GM12878 (cell line): ENCODE results near the gene UBQLN4. TPM values are rescaled to one million over a fixed set of nuclear protein-coding genes. Genes with fewer than 3 reads are reported as not detected.

Experiments used
- ATAC-seq: fragments of 200-7000 bp; cut with Tn5 transposase; 3 replicates; pipeline ENCODE4 v1.9.1; 2020; ENCODE audit warnings: mild to moderate bottlenecking, moderate library complexity
- BruUV-seq: library from RNA; stranded (reverse); fragments of 400-500 nt; replicated peaks from 2 replicates; lab custom pipeline; 2021; lab: Mats Ljungman, UMichigan
- CTCF ChIA-PET: fragments of 300-600 bp; sonication (Branson Sonifier 250); formaldehyde crosslinking; extraction: SDS; loops from one replicate; lab custom pipeline; 2021; ENCODE audit warnings: inconsistent platforms; lab: Yijun Ruan, JAX
- POLR2A ChIA-PET: fragments of 350-600 bp; formaldehyde crosslinking; extraction: SDS; loops from one replicate; lab custom pipeline; 2021; ENCODE audit warnings: inconsistent platforms; lab: Charles Lee
- RAD21 ChIA-PET: fragments of 300-600 bp; sonication (Branson Sonifier 250); formaldehyde crosslinking; loops from one replicate; lab custom pipeline; 2023; ENCODE audit warnings: antibody characterized with exemption; ENCODE audit not compliant: unreplicated experiment; lab: Charles Lee
- SMC1A ChIA-PET: fragments of 300-600 bp; sonication (Branson Sonifier 250); formaldehyde crosslinking; loops from one replicate; lab custom pipeline; 2023; ENCODE audit not compliant: unreplicated experiment, uncharacterized antibody; lab: Charles Lee
- DNase-seq: peaks from one replicate; pipeline ENCODE4 v3.0.0-alpha.2; 2011; ENCODE audit warnings: low read depth, low spot score
- FAIRE-seq: peaks from 3 replicates; lab custom pipeline; 2011; peaks lifted over from hg19 to GRCh38; lab: Jason Lieb, UNC
- H2AFZ ChIP-seq: 2 replicates; pipeline ENCODE4 v1.6.0; 2011; ENCODE audit warnings: low read depth, low read length, control low read depth; ENCODE audit not compliant: control insufficient read depth
- H3K27ac ChIP-seq: 2 replicates; pipeline ENCODE4 v1.5.1; 2011; ENCODE audit warnings: control low read depth; ENCODE audit not compliant: control insufficient read depth, insufficient read depth
- H3K27me3 ChIP-seq, 2 experiments: replicated peaks in 1 of 2; 2 replicates each; pipeline versions ENCODE4 v1.6.0 to v1.6.1; 2011; ENCODE audit warnings: low read length in 1 of 2; ENCODE audit not compliant: control insufficient read depth in 2 of 2, insufficient read depth in 2 of 2
- H3K36me3 ChIP-seq, 2 experiments: 2 replicates each; pipeline ENCODE4 v1.5.1; 2011; ENCODE audit warnings: low read length in 1 of 2; ENCODE audit not compliant: control insufficient read depth in 2 of 2, insufficient read depth in 2 of 2
- H3K4me1 ChIP-seq: 2 replicates; pipeline ENCODE4 v1.6.1; 2011; ENCODE audit warnings: mild to moderate bottlenecking, low read length, moderate library complexity, mixed read lengths; ENCODE audit not compliant: control insufficient read depth, insufficient read depth
- H3K4me2 ChIP-seq: 2 replicates; pipeline ENCODE4 v1.6.0; 2011; ENCODE audit warnings: control low read depth; ENCODE audit not compliant: control insufficient read depth, insufficient read depth
- H3K4me3 ChIP-seq: fragments of 200-600 bp; sonication (generic); 2 replicates; pipeline ENCODE4 v1.5.1; 2016
- H3K79me2 ChIP-seq: 2 replicates; pipeline ENCODE4 v1.6.0; 2011; ENCODE audit warnings: low read length; ENCODE audit not compliant: control insufficient read depth, insufficient read depth
- H3K9ac ChIP-seq: 2 replicates; pipeline ENCODE4 v1.8.0; 2011; ENCODE audit warnings: low read length, control low read depth, mixed read lengths; ENCODE audit not compliant: control insufficient read depth, insufficient read depth
- H3K9me3 ChIP-seq: replicated peaks from 3 replicates; pipeline ENCODE4 v1.5.1; 2011; ENCODE audit warnings: mild to moderate bottlenecking, low read length; ENCODE audit not compliant: control insufficient read depth, insufficient read depth
- H4K20me1 ChIP-seq: 2 replicates; pipeline ENCODE4 v1.6.0; 2011; ENCODE audit not compliant: control insufficient read depth, insufficient read depth
- PRDM15 ChIP-seq: fragments of 450-650 bp; formaldehyde crosslinking; IDR thresholded peaks from 2 replicates; pipeline ENCODE4 v1.4.0; 2020; ENCODE audit warnings: mild to moderate bottlenecking, moderate library complexity
- SPI1 ChIP-seq: IDR thresholded peaks from 2 replicates; pipeline ENCODE4 v1.6.1; 2011; ENCODE audit warnings: low read depth, mild to moderate bottlenecking, low read length, moderate library complexity, borderline replicate concordance; ENCODE audit not compliant: insufficient read depth
- TCF12 ChIP-seq: IDR thresholded peaks from 2 replicates; pipeline ENCODE4 v1.6.1; 2011; ENCODE audit warnings: low read depth, mild to moderate bottlenecking, low read length
- WGBS: methylation state at CpG from one replicate; pipeline ENCODE4 v1.1.6; 2016; ENCODE audit warnings: low lambda C conversion rate; ENCODE audit not compliant: insufficient replicate concordance, insufficient coverage; ENCODE audit errors: missing lambda C conversion rate; 5-methylcytosine and 5-hydroxymethylcytosine counted together
- in situ Hi-C: fragments of 300-500 bp; cut with MboI; formaldehyde crosslinking; loops from 9 replicates; pipeline ENCODE4 v1.14.3; 2018; ENCODE audit warnings: mixed read lengths
- intact Hi-C: fragments of 100-400 bp; cut with micrococcal nuclease; formaldehyde crosslinking; loops from one replicate; pipeline ENCODE4 v1.14.2; 2022; ENCODE audit not compliant: unreplicated experiment
- polyA plus RNA-seq, 11 experiments: library from polyadenylated mRNA; depleted of rRNA in 4 of 11; unstranded in 6 of 11; stranded (reverse) in 5 of 11; fragments of >200 nt; fragmentation: Nextera tagmentation in 4 of 11; fragmentation: Illumina TruSeq in 1 of 11; extraction: Ambion mirVana in 4 of 11; extraction: Trizol in 1 of 11; gene quantifications; 1 replicate in 1 of 11; 2 replicates in 10 of 11; pipeline versions ENCODE4 v1.2.1 to v1.2.3, GENCODE V29; 2011 to 2016; ENCODE audit warnings: inconsistent platforms in 2 of 11, missing spikeins in 2 of 11, low read depth in 1 of 11
- total RNA-seq, 4 experiments: library from RNA; depleted of rRNA in 3 of 4; stranded (reverse); fragments of >200 nt in 3 of 4; fragmentation: Illumina TruSeq in 1 of 4; extraction: Trizol in 1 of 4; gene quantifications; 2 replicates each; pipeline versions ENCODE4 v1.2.1 to v1.2.3, GENCODE V29; 2013 to 2021

The UBQLN4 gene
- total and polyA plus RNA-seq, 10 of the 15 experiments (the other 5 are each of a cell fraction or from before 2014, with no cell fraction given): 10.0 to 44.6 (median 19.7) TPM

GRCh38 chr1:156102633-156103511, 49.3 kb upstream of the UBQLN4 start:
- POLR2A ChIA-PET: interaction anchor here (1.5 to 6.1 kb wide), 2 partner anchors 15 to 27 kb away, joined by 5 to 128 read pairs; partner anchors contain the start of gene LMNA
- CTCF ChIA-PET: interaction anchor here (0.6 to 21.5 kb wide), 3 partner anchors 11 to 311 kb away, joined by 3 to 1294 read pairs (median 5); partner anchors contain the start of gene LMNA
- no peak for DNase-seq
- Histone ChIP-seq H3K27me3 (no peaks in the 10 kb centered on the region), H3K4me2 (no peak overlapping the region), H2AFZ (no peak overlapping the region), H3K36me3 (no peaks in the 10 kb centered on the region), H3K79me2 (no peaks in the 10 kb centered on the region; the same call in 1 of the 2 replicates), H3K27ac (no peak overlapping the region), H3K9me3 (no peaks in the 10 kb centered on the region), H3K4me1 (peaks cover 43% of the 10 kb centered on the region), H3K4me3 (no peak overlapping the region), H3K9ac (no peak overlapping the region), H4K20me1 (no peaks in the 10 kb centered on the region)
- SMC1A ChIA-PET: interaction anchor here (1.0 to 23.8 kb wide), 2 partner anchors 9 to 22 kb away, joined by 3 to 874 read pairs; partner anchors contain the start of gene LMNA
- in situ Hi-C loops: no loop called here
- FAIRE-seq: no peak
- BruUV-seq: no TSS peak
- no peak for ATAC-seq
- TF ChIP-seq SPI1 (peak; percentile 27; the same call in 1 of the 2 replicates), PRDM15 (CRISPR knock-in tag) (no peak), TCF12 (no peak)
- WGBS: 81% methylated on average over 16 of the region's 16 CpGs
- intact Hi-C loops: no loop called here
- RAD21 ChIA-PET: interaction anchor here (0.6 to 22.4 kb wide), 3 partner anchors 9 to 179 kb away, joined by 3 to 695 read pairs (median 4); partner anchors contain the start of gene LMNA
